HG03097 (cell line): ENCODE measurements around the gene CAMKMT.

Experiments
- ATAC-seq: cut with Tn5 transposase; IDR thresholded peaks from one replicate; pipeline ENCODE4 v1.9.1; 2021; ENCODE audit not compliant: unreplicated experiment, low FRiP score

CAMKMT gene

GRCh38 chr2:44442019-44442418 lies 80.3 kb downstream of the CAMKMT start:
- ATAC-seq: no peak

GRCh38 chr2:44443517-44443916 lies 81.8 kb downstream of the CAMKMT start:
- ATAC-seq: no peak

- ATAC-seq: no peak
These were observed 83.1 kb downstream of the CAMKMT start for GRCh38 chr2:44444881-44445280.

GRCh38 chr2:44448860-44449527 lies 87.2 kb downstream of the CAMKMT start:
- no peak for ATAC-seq

GRCh38 chr2:44450082-44450481 lies 88.3 kb downstream of the CAMKMT start:
- no peak for ATAC-seq

GRCh38 chr2:44450806-44451205 lies 89.1 kb downstream of the CAMKMT start:
- ATAC-seq: no peak

GRCh38 chr2:44452069-44452583 lies 90.4 kb downstream of the CAMKMT start:
- ATAC-seq: no peak

- ATAC-seq: no peak
These were observed 91.5 kb downstream of the CAMKMT start for GRCh38 chr2:44453259-44453658.

- no peak for ATAC-seq
These were observed 94.1 kb downstream of the CAMKMT start for GRCh38 chr2:44455877-44456276.

GRCh38 chr2:44456946-44457345 lies 95.2 kb downstream of the CAMKMT start:
- ATAC-seq: no peak

GRCh38 chr2:44459739-44460138 lies 98.0 kb downstream of the CAMKMT start:
- ATAC-seq: no peak

- ATAC-seq: no peak
These were observed 101.4 kb downstream of the CAMKMT start for GRCh38 chr2:44462934-44463849.

- no peak for ATAC-seq
These were observed 102.7 kb downstream of the CAMKMT start for GRCh38 chr2:44464437-44464836.

GRCh38 chr2:44470151-44470550 lies 108.4 kb downstream of the CAMKMT start:
- no peak for ATAC-seq

GRCh38 chr2:44477657-44478414 lies 116.1 kb downstream of the CAMKMT start:
- no peak for ATAC-seq

- peak; percentile 86 for ATAC-seq
These were observed 117.6 kb downstream of the CAMKMT start for GRCh38 chr2:44479127-44479887.

- ATAC-seq: no peak
These were observed 118.3 kb downstream of the CAMKMT start for GRCh38 chr2:44480068-44480467.

- no peak for ATAC-seq
These were observed 125.3 kb downstream of the CAMKMT start for GRCh38 chr2:44487052-44487451.

GRCh38 chr2:44490726-44491125 lies 129.0 kb downstream of the CAMKMT start:
- ATAC-seq: no peak

GRCh38 chr2:44494006-44494405 lies 132.3 kb downstream of the CAMKMT start:
- no peak for ATAC-seq
